Cardiac fibroblast (primary cell): ENCODE data around the gene KXD1.
A peak's percentile ranks its signal among the peaks of the same experiment; 100 is the strongest.

ENCODE experiments used
- DNase-seq, 2 donors: peaks; one replicate each; pipeline versions ENCODE4 v3.0.0 to v3.0.0-alpha.2; 2010; ENCODE audit warnings: low read depth in 2 of 2
- H3K4me3 ChIP-seq, 2 donors: replicated peaks in 1 of 2; 1 replicate in 1 of 2; 2 replicates in 1 of 2; pipeline ENCODE4 v1.5.1; 2011; ENCODE audit warnings: low read depth in 2 of 2, low read length in 2 of 2, mild to moderate bottlenecking in 2 of 2, moderate library complexity in 1 of 2
- CTCF ChIP-seq: IDR thresholded peaks from one replicate; pipeline ENCODE4 v1.5.1; 2011; ENCODE audit warnings: low read depth, mild to moderate bottlenecking, low read length, inconsistent platforms

KXD1 gene

GRCh38 chr19:18542941-18543813 is 14.5 kb upstream of the KXD1 start, which contains the start of gene FKBP8:
Gene FKBP8 (minus strand): TSS chr19:18543573. CDS start chr19:18541970, 1,603 bp downstream.
- DNase-seq: peak; percentile 87 to 93
- H3K4me3 ChIP-seq: peak within 1 kb of the TSS; percentile 69 to 86
- TF ChIP-seq CTCF: no peak

GRCh38 chr19:18543814-18544475 is 13.7 kb upstream of the KXD1 start:
- peak; percentile 62 to 77 for DNase-seq
- no peak for TF ChIP-seq CTCF
- H3K4me3 ChIP-seq: peak overlapping the region; percentile 37 to 52

- no peak for TF ChIP-seq CTCF
- DNase-seq: no peak
- H3K4me3 ChIP-seq: no peak overlapping the region
Measured at GRCh38 chr19:18551631-18552030, 6.0 kb upstream of the KXD1 start.

- peak overlapping the region; percentile 93 to 99 for H3K4me3 ChIP-seq
Measured at GRCh38 chr19:18558202-18558555, 509 bp downstream of the KXD1 start.

GRCh38 chr19:18558604-18559003 is 934 bp downstream of the KXD1 start:
- no peak for DNase-seq
- peak overlapping the region; percentile 93 to 99 for H3K4me3 ChIP-seq
- TF ChIP-seq CTCF: no peak

More at GRCh38 chr19:18558202-18558555, 509 bp downstream of the KXD1 start:
- no peak for DNase-seq
- TF ChIP-seq CTCF: no peak

GRCh38 chr19:18559685-18560084 is 2.0 kb downstream of the KXD1 start:
- DNase-seq: no peak
- TF ChIP-seq CTCF: no peak
- no peak overlapping the region for H3K4me3 ChIP-seq
